HG03520 (cell line): ENCODE measurements around the gene FTSJ3.
"Not testable (repeated sequence)": the region's sequence is repeated elsewhere in the genome, so short reads cannot be mapped to it uniquely, and the experiment has no call there.

Experiments used
- ATAC-seq: cut with Tn5 transposase; IDR thresholded peaks from one replicate; pipeline ENCODE4 v1.9.1; 2021; ENCODE audit warnings: mild to moderate bottlenecking, moderate library complexity; ENCODE audit not compliant: unreplicated experiment

The FTSJ3 gene

DNA sequence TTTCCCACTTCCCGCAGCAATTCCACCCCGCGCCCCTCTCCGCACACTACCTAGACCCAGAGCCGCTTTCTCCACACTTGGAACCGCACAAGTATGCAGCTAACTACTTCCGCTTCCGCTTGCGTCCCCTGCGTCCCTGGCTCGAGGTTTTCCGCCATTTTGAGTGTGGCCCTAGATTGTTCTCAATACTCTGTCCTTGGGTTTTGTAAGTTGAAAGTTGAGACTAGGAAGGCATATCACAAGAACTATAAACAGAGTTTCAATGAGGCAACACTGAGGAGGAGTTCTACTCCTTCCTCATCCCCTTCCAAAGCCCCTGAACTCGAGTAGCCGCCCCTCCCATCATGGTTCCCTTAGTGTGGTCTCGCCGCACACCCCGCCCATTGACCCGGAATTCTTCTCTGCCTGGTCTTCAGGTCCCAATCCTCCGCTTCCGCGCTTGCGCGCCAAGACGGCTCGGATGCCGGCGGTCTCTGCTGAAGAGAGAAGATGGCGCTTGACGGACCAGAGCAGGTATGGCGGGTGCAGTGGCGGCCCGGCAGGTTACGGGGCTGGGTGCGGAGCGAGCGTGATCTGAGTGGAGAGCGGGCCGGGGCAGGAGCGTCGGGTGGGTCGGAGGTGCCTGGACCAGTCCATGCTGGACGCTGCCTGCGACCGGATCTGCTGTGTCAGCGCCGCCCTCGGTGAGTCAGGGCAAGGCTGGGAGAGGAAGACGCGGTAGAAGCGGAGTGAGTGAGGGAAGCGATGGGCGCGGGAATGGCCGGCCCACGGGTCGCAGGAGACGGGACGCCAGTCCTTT is at the start of gene FTSJ3, which contains the start of gene PSMC5:
FTSJ3 (minus strand) TSS at position 662 of the 799 bp plus-strand sequence. CDS start 761 bp downstream, outside the sequence.
PSMC5 (plus strand) TSS at position 430 of the 799 bp plus-strand sequence; CDS start at position 490, 60 bp downstream.
- peak; percentile 80 for ATAC-seq

DNA sequence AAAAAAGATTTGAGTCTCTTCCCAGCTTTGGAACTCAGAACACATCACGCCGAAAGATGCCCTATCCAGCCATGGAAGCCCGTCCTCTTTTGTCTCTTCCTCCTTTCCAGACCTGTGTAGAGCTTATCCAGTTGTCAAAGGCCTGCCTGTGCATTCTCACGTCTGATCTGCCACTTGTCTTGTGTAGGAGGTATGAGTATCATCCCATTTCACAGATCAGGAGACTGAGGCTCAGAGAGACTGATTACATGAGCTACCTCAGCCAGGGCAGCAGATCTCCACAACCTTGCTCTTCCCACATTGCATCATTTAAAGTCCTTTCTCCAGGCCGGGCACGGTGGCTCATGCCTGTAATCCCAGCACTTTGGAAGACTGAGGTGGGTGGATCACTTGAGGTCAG is 47.2 kb upstream of the FTSJ3 start:
- ATAC-seq = not testable (repeated sequence)

GRCh38 chr17:63874061-63874626 is 46.7 kb upstream of the FTSJ3 start:
- not testable (repeated sequence) for ATAC-seq

DNA sequence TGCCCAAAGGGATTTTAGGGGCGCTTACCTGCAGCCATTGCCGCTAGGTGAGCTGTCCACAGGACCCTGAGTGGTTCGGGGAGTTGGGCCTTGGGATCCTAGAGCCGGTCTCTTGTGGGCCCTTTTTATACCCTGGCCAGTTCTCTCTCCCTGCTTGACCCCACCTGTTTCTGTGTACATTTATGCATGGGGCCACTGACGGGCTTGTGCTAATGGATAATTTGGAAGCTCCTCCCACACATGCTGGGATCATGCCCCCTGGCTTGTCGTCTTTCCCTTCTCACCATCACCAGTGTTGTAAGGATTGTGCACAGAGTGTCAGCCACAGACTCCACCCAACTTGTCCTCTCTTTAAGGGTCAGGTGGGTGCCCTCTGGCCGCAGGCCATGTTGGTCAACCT is 46.1 kb upstream of the FTSJ3 start, which contains the start of gene CSH2:
CSH2 (minus strand) TSS at position 101 of the 400 bp plus-strand sequence; CDS start at position 38, 63 bp downstream.
- not testable (repeated sequence) for ATAC-seq

- not testable (repeated sequence) for ATAC-seq
Measured at GRCh38 chr17:63871646-63872365, 44.3 kb upstream of the FTSJ3 start.

GRCh38 chr17:63870292-63870665 is 42.8 kb upstream of the FTSJ3 start:
- ATAC-seq = not testable (repeated sequence)

DNA sequence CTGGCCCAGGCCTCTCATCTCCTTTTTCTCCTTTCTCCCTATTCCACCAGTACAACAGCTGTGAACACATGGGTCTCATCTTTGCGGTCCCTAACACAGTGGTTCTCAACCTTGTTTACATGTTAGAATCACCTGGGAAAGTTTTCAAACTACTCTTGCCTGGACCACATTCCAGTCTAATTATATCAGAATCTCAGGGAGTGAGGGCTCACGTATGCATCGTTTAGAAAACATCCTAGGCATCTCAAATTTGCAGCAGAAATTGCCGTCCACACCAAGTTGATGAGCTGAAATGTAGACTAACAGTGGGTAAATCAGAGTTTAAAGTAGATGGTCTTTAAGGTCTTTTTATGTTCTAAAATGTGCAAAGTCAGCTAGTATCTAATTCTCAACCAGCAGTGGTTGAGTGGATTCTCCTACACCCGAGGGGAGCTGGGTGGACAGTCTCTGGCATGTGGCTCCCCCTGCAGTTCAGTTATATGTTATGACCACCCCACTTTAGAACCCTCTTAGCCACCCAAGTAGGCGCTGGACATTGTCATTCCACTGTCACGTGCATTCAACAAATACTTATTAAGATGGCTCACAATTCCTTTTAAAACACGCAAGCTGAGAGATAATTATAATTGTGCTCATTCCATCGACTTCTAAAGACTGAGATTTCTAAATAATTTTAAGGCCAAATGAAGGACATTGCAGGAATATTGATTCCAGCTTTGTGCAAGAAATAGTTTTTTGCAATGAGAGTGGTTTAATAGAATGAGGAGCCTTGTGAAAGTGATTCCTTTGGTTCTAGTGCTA is 42.2 kb upstream of the FTSJ3 start:
- not testable (repeated sequence) for ATAC-seq

DNA sequence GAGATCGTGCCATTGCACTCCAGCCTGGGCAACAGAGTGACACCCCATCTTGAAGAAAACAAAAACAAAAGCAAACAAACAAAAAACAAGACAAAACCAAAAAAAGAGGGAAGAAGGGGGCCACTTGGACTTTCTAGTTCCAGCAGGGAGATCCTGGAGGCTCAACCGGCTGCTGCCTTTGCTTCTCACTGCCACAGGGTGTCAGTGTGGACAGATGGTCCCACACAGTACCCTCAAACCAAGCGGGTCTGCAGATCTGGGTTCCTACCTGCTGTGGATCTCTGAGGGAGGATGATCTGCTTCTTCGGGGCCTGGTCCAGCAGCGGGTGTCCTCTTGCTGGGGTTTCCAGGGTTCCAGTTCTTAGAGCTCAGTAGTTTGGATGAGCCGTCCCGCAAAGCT is 39.2 kb upstream of the FTSJ3 start:
- ATAC-seq = not testable (repeated sequence)

DNA sequence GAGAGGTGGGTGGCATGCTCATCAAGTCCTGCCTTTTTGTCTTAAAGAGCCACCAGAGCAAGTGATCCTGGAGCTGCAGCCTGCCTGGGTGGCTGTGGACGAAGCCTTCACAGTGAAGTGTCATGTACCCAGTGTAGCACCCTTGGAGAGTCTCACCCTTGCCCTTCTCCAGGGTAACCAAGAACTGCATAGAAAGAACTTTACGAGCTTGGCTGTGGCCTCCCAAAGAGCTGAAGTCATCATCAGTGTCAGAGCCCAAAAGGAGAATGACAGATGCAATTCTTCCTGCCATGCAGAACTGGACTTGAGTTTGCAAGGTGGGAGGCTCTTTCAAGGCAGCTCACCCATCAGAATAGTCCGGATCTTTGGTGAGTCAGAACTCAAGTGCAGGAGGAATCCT is 31.8 kb upstream of the FTSJ3 start:
- ATAC-seq = no peak

GRCh38 chr17:63856425-63856824 is 29.0 kb upstream of the FTSJ3 start:
- ATAC-seq = not testable (repeated sequence)

DNA sequence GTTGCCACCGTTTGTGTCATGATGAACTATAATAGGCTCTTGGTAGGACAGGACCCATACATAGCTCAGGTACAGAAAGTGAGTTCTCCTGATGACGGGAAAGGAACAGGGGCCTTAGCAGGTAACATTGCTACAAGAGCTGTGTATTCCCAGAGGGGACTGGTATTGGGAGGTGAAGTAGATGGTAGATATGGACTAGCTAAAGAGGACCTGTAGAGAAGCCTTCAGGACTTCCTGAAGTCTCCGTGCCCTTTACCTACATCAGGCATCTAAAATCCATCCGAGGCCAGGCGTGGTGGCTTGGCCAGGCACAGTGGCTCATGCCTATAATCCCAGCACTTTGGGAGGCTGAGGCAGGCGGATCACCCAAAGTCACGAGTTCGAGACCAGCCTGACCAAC is 27.7 kb upstream of the FTSJ3 start:
- no peak for ATAC-seq

GRCh38 chr17:63854709-63855108 is 27.2 kb upstream of the FTSJ3 start:
- no peak for ATAC-seq

GRCh38 chr17:63853260-63853659 is 25.8 kb upstream of the FTSJ3 start:
- no peak for ATAC-seq

GRCh38 chr17:63850401-63850800 is 22.9 kb upstream of the FTSJ3 start:
- ATAC-seq = no peak

- ATAC-seq = peak; percentile 82
Measured at GRCh38 chr17:63848834-63849689, 21.6 kb upstream of the FTSJ3 start.

- no peak for ATAC-seq
Measured at GRCh38 chr17:63847525-63848249, 20.2 kb upstream of the FTSJ3 start.

- no peak for ATAC-seq
Measured at GRCh38 chr17:63845509-63845908, 18.0 kb upstream of the FTSJ3 start.

DNA sequence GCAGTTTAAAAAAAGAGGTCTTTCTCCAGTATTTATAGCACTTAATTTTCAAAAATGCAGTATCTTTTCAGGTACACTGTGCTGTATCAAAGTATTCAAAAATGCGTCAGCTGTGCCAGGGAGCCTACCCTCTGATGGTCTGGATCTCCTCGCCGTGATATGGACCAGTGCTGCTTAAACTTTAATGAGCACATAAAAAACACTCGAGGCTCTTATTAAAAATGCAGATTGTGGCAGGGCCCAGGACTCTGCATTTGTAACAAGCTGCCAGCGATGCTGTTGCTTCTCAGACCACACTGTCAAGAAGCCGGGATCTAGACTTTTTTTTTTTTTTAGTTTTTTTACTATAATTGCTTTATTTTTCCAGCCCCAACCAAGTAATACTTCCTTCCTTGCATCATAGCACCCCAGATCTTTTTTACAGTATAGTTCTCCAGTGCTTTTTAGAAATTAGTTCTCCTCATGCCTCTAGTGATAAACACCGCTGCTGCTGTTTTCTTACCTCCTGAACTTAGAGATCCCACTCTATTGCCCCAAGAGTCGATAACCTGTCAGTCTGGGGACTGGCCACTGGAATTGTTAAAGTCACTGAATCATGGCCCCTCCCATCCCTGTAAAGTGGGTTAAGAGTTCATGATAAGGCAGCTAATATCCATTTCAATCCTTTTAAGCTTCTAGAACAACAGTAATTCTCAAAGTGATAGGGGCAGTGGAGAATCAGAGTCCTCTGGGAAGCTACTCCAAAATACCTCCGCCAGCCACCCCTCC is 16.6 kb upstream of the FTSJ3 start:
- ATAC-seq = no peak
